H54 (cell line): ENCODE results near the gene TPH2.

Experiments used
- DNase-seq: peaks from one replicate; pipeline ENCODE4 v3.0.0; 2011; ENCODE audit warnings: low spot score, mixed read lengths; ENCODE audit not compliant: insufficient read length
- FAIRE-seq: peaks from 3 replicates; lab custom pipeline; 2011; peaks lifted over from hg19 to GRCh38; lab: Jason Lieb, UNC
- POLR2A ChIP-seq: IDR thresholded peaks from 2 replicates; pipeline ENCODE4 v1.6.1; 2011; ENCODE audit warnings: low read depth, mild to moderate bottlenecking, low read length

TPH2 gene

GRCh38 chr12:72075891-72076557 lies 137.4 kb downstream of the TPH2 start:
- no peak for TF ChIP-seq POLR2A
- FAIRE-seq: no peak
- DNase-seq: no peak

- TF ChIP-seq POLR2A: no peak
- FAIRE-seq (no peak), DNase-seq (no peak)
These were observed 137.9 kb downstream of the TPH2 start for GRCh38 chr12:72076558-72076915.

GRCh38 chr12:72077111-72077820 lies 138.6 kb downstream of the TPH2 start:
- no peak for FAIRE-seq

GRCh38 chr12:72081777-72082176 lies 143.1 kb downstream of the TPH2 start:
- FAIRE-seq (no peak), DNase-seq (no peak)
- no peak for TF ChIP-seq POLR2A

More at GRCh38 chr12:72077111-72077820, 138.6 kb downstream of the TPH2 start:
- TF ChIP-seq POLR2A: no peak
- DNase-seq: no peak
